GM12874 (cell line): ENCODE measurements around the gene SETDB2.

Experiments
- TF ChIP-seq, protein P1 (sequence below): IDR thresholded peaks from 2 replicates; pipeline ENCODE4 v1.5.1; 2011; ENCODE audit warnings: low read depth, mild to moderate bottlenecking, control low read depth, low read length, moderate library complexity; ENCODE audit not compliant: insufficient read depth

Gene SETDB2

DNA sequence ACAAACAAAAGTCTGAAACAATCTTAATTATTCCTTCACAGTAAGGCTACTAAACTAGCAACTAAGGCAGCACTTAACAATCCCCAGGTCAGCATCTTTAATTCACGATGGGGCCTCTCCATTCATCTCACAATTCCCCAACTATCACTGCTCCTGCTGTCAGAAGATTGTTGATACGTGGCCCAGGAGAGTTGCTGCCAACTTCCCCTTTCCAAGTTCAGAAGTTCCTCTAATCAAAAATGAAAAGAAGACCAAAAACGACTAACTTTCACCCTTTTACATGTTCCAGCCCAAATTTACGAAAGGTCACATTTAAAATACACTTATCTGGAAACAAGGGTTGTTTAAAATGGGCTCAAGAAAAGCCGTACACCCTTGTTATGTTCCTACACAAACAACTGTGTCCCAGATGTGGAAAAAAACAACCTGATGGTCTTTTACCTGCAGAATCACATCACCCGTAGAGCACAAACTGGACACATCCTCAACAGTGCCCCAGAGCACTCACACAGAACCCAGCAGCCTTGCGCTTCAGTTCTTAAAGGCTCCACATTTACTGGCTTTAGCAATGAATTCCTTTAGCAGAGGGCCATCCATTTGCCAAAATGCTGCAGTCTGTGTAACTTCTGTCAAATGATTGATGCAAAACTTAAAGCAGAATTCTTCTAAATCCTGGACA, 89.7 kb downstream of the SETDB2 start:
- TF ChIP-seq, protein P1, sequence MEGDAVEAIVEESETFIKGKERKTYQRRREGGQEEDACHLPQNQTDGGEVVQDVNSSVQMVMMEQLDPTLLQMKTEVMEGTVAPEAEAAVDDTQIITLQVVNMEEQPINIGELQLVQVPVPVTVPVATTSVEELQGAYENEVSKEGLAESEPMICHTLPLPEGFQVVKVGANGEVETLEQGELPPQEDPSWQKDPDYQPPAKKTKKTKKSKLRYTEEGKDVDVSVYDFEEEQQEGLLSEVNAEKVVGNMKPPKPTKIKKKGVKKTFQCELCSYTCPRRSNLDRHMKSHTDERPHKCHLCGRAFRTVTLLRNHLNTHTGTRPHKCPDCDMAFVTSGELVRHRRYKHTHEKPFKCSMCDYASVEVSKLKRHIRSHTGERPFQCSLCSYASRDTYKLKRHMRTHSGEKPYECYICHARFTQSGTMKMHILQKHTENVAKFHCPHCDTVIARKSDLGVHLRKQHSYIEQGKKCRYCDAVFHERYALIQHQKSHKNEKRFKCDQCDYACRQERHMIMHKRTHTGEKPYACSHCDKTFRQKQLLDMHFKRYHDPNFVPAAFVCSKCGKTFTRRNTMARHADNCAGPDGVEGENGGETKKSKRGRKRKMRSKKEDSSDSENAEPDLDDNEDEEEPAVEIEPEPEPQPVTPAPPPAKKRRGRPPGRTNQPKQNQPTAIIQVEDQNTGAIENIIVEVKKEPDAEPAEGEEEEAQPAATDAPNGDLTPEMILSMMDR, result no peak

DNA sequence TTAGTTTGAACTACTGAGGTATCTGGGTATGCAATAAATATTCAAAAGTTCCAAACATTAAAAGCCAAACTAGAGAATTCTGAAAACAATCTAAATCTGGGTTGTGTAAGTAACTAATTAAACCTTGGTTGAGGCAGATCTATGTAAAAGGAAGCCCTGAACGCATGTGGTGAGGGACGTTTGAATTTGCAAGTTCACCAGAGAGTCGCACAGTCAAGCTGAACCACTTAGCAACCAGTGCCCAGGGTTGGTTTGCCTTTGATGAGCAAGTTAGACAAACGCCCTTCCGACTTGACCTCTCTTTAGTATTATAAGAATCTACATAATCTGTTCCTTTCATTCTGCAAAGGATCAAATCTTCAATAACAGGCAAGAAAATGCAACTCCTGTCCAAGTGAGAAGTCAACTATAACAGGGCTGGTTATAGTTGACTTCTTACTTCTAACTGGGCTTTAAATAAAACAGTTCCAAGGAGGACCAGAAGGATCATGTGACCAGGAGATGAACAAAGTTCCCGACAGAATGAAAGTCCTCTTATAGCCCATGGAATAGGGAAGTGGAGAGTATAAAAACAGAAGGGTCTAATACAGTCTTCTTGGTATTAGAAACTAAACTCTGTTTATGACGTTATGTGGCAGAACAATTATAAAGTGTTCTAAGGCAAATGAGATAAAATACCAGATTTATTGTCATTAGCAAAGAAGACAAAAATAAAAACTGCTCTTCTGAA, 92.2 kb downstream of the SETDB2 start:
- TF ChIP-seq, protein P1, result no peak

GRCh38 chr13:49538404-49538803, 94.3 kb downstream of the SETDB2 start:
- TF ChIP-seq, protein P1, result no peak

GRCh38 chr13:49539313-49539712, 95.2 kb downstream of the SETDB2 start:
- TF ChIP-seq, protein P1, result no peak

DNA sequence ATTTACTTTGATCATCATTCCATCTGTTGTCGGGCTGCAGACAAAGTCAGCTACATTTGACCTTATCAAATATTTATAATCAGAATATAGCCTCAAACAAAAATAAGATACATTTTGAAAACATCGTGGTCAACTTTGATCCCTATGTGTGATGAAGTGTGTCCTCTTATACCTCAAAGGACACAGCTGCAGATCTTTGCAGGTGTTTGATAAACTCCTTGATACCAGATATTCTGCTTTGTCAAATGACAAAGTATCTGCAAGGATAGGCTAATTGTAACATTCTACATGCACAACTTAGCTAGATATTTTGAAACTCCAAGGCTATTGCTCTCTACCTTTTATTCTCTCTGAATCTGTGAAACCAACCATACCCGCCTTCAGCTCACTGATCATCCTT, 95.7 kb downstream of the SETDB2 start:
- TF ChIP-seq, protein P1, result no peak

DNA sequence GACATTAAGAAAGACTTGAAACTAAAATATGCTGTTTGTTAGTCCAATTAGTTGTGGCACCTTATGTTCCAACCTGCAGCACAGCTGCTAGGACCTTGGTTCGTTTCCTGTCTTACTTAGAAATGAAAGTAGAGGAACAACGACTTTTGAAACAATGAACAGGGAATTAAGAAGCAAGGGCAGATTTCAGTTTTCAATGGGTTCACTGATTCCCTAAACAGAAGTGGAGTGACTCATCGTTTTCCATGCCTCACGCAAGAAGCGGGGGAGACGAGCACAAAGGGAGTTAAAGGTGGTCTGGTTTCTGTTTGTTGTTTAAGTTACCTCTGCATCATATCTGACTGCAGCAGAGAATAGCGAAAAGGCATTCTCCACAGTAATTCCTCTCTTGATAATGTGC, 96.5 kb downstream of the SETDB2 start:
- TF ChIP-seq, protein P1, result no peak

DNA sequence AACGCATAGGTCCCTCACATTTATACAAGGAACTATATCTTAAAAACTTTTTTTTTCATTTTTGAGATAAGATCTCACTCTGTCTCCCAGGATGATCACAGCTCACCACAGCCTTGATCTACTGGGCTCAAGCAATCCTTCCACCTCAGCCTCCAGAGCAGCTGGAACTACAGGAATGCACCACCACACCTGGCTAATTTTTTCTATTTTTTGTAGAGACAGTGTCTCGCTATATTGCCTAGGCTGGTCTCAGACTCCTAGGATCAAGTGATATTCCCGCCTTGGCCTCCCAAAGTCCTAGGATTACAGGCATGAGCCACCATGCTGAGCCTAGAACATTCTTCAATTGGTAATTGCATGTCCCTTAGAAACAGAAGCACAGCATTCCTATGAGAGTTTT, 99.6 kb downstream of the SETDB2 start:
- TF ChIP-seq, protein P1, result no peak
